Inferior parietal cortex (tissue), 1 donor: Measurements from ENCODE around the gene NRN1.

Source experiments
- DNase-seq: peaks from one replicate; pipeline ENCODE4 v3.0.0-alpha.2; 2016; ENCODE audit errors: extremely low spot score

Gene NRN1

DNA sequence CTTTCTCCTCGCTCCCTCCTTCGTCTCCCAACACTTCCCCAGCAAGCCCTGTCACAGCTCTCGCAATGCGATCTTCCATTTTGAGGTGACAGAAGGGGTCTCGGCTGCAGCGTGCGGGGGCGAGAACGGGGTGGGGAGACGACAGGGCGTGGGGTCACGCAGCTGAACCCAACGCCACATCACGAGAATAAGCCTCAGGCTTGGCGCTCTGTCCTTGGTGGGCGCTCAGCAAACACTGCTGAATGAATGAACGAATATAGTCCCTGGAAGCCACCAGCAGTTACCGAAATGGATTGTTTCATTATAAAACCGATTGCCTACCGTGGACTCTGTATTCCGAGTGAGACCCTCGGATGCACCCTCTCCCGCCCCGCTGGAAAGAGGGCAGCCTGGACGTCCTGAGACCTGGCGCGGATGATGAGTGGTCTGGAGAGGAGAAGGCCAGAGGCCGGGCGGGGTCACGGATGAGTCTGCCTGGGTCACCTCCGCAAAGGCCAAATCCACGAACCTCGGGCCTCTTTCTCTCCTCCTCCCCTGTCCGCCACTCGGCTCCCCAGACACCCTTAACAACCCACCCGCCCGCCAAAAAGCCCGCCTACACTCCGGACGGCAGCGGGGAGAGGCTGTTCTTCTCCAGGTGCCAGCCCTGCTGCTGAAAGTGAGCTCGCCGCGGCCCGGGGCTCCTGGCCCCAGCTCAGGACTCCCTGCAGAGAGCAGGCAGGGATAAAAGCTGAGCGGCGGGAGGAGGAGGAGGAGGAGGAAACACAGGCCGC lies 3.7 kb downstream of the NRN1 start:
- no peak for DNase-seq

DNA sequence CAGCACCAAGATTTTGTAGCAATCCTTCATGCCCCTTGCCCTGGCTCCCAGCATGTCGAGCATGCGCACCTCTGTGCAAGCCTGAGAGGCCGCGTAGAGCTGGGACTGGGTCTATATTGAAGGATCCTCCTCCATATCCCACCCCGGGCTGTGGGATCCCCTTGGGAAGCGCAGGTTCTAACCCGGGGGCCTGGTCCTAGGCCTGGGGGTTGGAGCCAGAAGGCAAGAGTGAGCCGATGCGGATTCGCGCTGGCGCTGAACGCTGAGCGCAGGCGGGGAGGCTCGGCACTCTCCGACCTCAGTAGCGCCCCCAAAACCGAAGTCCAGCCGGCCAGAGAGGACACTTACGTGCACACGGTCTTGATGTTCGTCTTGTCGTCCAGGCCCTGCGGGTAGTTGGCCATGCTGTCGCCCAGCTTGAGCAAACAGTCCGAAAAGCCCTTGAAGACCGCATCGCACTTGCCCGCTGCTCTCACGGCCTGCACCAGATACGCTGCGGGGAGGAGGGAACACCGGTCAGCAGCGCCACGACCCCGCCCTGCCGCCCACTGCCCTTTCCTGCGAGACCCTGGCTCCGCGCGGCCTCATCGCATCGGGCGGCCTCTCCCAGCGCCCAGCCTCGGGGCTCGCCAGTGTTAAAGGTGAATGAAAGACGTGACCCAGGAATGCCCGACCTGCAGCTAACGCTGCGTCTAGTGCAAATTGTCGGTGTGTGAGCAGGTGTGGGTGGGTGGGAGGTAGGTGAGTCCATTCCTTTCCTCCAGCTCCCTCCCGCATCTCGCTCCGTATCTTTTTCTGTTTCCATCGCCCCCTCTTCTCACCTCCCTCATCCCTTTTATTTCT lies 4.5 kb downstream of the NRN1 start:
- DNase-seq = no peak

DNA sequence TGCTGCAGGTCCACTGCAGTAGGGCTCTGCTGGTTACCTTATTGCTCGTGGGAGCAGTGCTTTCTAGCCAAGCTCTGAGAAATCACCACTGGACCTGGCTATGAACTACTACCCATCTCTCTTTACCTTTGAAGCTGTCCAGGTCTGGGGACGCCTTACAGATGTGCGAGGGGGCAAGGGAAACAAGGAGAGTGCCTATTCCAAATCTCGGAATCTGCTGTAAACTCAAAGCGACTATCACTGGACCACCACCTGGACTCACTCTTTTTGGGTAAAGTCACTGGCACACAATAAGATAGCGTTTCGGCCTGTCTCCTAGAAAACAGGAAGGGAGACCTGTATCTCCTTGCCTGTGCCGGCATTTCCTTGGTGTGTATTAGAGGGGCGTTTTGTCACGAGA lies 5.3 kb downstream of the NRN1 start:
- DNase-seq = no peak

DNA sequence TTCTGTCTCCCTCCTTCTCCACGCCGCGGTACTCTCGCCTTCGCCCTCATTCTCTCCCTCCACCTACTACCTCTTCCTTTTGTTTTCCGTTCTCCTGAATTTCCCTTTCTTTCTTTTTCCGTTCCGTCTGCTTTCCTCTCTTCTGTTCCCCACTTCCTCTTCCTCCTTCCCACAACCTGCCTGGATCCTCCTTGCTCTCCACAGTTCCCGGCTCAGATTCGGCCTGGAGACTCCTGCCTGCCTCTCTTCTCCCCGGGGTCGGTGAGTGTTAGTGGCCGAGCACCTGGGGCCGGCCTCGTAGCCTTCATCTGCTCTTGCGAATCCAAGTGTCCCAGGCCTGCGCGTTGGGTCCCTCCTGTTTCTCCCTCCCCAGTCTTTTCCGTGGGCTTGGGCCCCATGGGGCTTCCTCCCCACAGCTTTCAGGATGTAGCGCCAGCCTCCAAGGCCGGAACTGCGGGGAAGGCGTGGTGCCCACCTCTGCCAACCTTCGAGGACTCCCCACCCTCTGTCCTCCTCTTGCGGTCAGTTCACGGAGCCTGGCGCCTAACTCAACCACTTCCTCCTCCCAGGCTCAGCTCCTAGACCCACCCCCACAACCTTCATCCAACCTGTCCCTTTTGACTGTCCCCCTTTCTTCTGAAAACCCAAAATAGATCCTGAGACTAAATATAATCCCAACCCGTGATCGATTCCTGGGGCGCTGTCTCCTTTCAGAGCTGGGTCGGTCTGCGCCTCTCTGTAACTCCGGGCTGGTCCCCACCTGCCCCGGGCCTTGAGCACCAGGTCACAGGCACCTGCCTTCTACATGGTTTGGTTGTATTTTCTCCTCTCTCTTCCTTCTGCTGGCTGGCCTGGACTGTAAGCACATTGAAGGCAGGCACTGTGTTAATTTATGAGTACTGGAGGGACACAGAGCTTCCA lies 6.8 kb downstream of the NRN1 start:
- no peak for DNase-seq

DNA sequence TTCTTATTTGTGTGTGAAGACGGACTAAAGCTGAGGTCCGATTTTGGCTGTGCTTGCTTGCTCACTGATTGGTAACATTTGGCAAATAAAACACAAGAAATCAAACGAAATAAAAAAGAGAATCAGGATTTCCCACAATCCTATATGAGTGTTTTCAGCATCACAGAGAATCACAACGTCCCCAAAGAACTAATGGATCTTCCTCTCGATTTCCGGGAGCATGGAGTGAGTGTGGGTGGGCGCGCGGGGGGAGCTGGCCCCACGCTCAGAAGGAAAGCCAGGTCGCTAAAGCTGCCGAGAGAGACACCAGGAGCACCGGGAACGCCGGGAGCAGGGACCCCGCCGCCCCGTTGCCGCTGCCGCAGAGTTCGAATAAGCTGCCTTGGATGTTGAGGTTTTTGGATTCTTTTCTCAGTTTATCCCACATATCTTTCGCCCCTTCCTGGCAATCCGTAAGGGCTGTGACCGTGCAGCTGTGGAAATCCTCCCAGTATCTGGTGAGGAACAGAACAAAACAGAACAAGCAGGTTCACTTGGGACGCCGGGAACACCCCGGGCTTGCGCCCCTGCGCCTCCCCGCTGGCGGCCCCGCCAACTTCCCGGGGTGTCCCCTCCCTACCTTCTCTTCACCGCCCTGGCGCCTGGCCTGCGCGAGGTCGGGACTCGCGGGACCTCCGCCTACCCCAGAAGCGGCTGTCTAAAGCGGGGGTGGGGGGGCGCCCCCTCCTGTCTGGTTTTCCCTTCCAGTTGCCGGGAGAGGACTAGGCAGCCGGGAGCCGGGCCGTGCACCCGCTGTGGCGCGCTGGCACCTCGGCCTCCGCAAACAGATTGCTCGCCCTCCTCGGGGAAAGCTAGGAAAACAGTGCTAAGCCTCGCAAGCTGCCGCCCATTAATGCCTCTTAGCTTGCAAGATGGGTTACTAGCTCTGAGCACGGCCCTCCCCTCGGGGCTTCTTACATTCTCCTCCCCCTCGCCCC lies 7.7 kb downstream of the NRN1 start:
- no peak for DNase-seq

DNA sequence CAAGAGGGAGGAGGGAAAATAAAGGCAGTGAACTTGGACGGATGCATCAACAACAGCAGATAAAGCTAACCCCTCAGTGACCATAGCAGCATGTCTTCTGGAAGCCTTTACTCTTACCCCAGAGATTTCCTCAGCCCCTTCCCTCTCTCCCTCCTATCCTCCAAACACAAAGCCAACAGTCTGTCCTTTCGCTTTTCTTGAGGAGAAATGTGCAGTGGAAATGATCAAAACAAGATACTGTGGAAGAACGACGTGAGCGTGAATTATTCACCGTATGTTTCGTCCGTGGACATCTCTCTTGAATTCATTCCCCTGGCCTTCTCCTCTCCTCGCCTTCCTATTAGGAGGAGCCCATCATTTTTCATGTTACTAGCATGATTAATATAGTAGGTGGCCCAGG lies 8.5 kb downstream of the NRN1 start:
- DNase-seq = no peak

DNA sequence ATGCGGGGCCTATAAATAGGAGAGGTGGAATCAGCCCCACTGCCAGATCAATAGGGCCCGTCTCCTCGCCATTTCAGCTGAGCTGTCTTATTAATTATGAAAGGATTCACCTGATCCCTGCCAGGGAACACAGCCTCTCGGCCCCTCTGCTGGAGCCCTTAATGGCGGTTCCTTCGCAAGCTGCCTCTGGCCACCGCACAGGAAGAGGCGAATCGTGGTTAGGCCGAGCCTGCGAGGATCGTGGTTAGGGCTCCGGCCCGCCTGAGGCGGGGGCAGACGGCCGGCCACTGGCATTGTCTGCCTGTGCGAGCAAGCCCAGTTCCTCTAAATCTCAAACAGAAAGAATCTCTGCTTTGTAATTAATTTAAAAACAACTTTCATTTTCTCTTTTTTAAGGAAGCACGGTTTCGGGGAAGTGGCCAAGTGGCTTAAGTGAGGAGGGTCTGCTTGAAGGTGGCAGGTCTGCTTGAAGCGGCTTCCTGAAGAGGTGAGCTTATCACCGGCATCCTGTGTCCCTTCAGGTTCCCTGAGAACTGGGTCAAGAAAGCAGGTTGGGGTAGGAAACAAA lies 9.2 kb downstream of the NRN1 start:
- no peak for DNase-seq

DNA sequence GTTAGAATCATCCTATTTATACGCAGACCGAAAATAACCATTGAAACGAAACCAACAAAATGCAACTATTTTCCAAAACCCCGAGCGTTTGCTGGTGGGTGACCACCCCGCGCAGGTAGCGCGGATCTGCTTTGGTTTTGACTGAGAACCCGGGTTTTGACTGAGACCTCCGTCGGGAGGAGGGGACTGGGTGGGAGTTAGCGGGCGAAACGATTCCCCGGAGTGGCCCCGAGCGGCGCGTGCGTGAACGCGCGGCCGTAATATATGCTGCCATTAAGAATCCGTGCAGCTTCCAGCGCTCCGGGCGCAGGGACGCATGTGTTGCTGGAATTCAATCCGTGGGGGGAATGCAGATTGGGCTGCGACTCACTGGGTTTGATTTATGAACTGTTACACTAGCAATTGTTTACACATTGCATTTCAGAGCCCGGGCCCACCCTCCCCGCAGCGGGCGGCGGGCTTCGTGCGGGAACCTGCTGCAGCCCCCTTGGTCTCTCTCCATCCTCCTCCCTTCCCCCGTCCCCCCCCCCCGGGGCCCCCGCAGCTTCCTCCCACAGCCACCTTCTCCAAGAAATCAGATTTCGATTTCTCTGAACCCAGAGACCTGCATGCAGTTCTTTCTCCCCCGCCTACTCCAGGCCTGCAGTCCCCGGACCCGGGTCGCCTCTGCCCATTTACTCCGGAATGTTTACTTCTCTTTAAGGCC lies 9.9 kb downstream of the NRN1 start:
- peak; percentile 29 for DNase-seq

DNA sequence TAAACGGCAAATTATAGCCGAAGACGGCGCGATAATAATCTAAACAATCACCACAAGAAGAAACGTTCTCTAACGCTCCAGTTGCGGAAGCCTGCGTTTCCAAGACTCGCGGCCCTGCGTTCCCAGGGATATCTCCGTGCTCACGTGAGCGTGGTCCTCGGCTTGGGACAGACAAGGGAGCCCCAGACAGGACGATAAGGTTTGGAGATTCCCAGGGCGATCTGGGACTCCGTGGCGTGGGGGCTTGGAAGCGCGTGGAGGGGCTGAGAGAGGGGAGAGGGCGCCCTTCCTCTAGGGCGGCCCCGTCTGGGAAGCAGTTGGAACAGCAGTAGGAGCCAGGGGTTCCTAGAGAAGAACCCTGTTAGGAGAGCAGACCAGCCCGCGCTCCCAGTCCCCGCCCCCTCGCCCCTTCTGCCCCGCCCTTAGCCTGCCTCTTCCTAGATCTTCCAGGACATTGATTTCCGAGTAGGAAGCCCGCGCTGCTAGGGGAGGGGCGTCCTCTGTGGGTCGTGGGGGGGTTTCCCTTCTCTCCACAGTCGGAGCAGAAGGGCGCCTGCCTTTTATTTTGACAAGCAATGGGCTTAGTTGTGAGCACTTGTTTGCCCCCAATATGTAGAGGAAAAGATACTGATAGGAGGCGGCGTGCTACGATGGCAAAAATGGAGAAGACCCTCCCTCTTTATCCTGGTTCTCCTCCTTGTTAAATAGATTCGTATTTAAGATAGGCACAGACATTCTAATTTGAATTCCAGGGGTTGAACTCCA lies 10.6 kb downstream of the NRN1 start:
- no peak for DNase-seq

DNA sequence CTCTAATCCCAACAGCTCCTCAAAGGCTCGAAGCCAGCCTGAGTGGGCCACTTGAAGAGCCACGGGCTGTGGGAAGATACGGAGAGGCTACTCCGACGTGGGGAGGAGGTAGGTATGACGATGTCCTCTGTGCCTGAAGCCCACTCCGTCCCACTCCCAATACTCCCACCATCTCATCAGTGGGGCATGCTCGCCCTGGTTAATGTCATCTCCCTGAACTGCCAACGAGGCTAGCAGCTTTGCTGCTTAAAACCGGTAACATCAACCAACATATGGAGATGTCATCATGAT lies 11.1 kb downstream of the NRN1 start:
- no peak for DNase-seq

DNA sequence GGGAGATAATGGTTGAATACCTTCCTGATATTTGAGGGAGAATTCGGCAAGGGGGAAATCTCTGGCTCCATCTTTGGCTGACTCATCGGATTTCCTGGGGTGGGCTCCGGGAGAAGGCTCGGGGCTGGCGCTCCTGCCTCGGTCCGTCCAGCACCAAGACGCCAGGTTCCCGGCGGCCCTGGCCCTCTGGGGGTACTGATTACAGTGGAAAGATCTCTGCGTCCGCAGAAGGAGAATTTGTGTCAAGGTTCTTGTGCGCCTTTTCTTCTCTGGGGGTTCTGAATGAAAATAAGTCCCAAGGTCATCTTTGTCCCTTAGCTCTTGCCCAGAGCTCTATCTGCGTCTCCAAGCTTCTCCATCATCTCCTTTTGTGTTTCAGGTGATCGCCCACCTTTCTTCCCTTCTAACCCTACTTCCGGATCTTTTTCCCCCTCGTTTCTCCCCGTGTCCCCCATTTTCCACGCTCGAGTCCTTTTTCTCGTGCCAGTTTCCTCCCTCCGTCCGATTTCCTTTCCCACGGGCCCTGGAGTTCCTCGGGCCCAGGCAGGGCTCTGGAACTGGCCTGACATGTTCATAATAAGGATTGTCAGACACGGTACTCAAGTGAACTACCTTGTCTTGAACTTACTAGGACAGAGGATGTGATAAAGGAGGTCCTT lies 11.6 kb downstream of the NRN1 start:
- no peak for DNase-seq

DNA sequence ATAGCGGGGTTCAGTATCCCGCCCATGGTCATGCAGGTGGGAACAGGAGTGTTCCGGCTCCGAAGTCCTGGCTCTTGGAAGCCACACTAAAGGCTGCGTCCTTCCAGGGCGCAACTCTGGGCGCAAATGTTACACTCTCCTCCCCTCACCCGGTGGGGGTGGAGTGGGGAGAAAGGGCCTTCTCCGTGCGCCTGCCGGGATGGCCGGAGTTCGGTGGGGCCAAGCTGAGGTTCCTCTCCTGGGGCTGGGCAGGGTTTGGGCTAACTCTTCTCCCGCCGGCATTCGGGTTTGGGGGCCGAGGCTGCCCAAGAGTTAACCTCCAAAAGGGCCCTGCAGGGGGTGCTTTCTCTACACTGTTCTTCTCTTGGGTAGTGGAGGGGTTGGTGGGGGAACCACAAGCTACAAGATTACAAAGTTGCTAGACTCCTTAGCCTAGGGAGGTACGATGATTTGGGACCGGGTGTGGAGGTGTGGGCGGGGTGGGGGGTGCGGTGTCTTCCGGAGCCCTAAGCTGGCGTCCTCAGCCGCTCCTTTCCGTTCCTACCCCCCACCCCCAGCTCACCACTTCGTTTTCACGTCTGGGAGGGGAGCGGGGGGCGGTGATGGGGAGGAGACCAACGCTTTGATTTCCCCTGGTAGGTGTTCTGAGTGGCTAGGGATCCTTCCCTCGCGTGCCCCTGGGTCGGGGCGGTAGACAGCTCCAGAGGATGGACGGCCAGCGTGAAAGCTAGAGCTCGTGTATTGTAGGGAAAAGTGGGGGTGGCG lies 12.3 kb downstream of the NRN1 start:
- no peak for DNase-seq

DNA sequence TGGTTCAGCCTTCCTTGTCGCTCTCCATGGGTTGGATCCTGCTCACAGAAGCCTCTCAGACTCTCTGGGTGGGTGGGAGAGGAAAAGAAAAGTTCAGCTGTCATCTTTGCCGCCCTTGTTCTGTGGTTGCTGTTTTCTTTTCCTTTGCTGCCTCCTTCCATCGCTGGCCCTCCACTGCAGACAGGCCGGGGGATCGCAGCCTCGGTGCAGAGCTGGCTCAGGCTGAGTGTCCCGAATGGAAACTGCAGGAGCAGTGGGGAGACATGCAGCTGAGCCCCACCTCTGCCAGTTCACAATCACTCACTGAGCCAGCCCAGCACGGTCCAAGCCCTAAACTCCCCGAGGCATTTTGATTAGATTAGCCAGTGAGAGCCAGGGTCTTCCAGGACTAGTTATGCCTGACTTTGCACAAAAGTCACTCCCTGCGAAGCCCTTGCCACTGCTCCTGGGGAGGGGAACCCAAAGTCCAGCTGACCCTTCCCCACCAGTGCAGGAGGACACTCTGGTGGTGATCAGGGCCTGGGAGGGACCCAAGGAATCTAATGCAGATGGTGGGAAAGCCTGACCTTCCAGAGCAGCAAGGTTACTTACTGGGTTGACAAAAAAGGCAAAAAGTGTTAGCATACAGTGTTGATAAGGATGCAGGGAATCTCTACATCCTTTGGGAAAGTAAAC lies 14.0 kb downstream of the NRN1 start:
- DNase-seq = no peak

DNA sequence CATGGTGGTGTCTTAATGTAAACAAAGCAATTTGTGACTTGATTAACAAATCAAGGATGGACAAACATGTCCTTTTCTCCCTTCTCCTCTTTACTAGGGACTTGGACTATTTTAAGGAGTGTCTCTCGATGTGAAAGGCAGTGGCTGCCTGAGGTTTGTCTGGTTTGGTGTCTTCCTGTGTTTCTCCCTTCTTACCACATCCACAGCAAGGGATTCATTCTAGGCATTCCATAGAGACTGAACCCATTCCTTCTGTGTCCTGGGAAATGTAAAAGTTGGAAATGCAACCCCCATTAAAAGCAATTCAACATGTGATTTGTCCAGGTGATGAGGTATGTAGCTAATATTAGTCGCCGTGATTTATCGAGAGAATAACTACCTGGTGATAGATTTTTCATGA lies 15.9 kb downstream of the NRN1 start:
- no peak for DNase-seq

DNA sequence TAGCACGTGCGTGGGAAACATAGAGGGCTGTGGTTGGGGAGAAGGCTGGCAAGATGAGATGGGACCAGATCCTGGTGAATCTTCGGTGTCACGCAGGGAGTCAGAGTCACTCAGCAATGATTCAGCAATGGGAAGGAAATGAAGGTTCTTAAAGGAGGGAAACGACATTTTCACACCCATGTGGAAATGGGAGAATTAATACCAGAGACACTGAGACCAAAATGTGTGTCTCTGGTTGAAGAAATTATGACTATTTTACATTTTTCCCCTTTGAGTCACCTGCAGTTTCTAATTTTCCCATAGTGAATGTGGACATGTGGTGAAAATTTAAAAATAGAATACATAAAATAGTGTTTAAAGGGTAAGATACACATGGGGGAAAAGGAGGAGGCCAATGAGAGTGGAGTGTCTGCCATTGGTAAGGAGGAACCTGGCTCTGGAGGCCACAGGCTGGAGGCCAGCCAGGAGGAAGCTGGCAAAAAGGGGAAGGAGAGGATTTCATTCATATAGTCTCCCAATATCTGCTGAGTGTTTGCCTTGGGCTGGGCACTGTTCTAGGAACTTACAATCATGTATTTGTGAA lies 17.5 kb downstream of the NRN1 start:
- DNase-seq = no peak

DNA sequence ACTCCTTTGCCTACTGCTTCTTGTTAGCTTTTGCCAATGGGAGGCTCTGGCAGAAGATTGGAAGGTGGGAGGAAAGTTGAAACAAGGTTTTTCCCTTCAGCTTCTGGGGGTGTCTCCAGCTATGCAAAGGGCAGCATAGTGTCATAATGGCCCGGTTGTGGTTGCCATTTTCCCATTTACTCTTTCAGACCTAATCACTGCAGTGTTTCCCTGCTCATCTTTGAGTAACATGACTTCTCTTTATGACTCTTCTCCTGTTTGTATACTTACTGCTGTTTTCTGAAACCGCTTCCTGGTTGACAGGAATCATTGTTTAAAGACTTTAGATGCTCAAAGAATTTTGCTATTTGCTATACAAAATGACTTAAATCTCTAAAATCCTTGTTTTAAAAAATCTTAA lies 19.9 kb downstream of the NRN1 start:
- DNase-seq = no peak
